Measurements from ENCODE around the gene PI4K2A. TPM values are rescaled to one million over a fixed set of nuclear protein-coding genes. Genes with fewer than 3 reads are reported as not detected.
"Not testable (repeated sequence)": the region's sequence is repeated elsewhere in the genome, so short reads cannot be mapped to it uniquely, and the experiment has no call there.

The PI4K2A gene
- polyA plus RNA-seq, 1 donor (not counting 4 experiments of a cell fraction or from before 2014, with no cell fraction given) = 51.3 TPM

- no peaks in the 10 kb centered on the region for H3K9me3 ChIP-seq (ENCODE audit: control insufficient read depth, low read depth, low read length)
- dilution Hi-C loops (cut with MboI; ENCODE audit: extremely low pct_ligation_motif_present, low sequenced_read_pairs) = no loop called here
- TF ChIP-seq EZH2 (IDR thresholded peaks at IDR 0.05; ENCODE audit: low read length) = no peak
- TF ChIP-seq CTCF (optimal IDR thresholded peaks at IDR 0.05 in 1 of 3, IDR thresholded peaks at IDR 0.05 in 1 of 3, conservative IDR thresholded peaks at IDR 0.05 in 1 of 3; ENCODE audit: extremely low read depth in 1 of 3, insufficient read depth in 2 of 3, low read length in 3 of 3) = no peak
- no peaks in the 10 kb centered on the region for H3K27me3 ChIP-seq (ENCODE audit: control insufficient read depth, extremely low read depth, insufficient read depth, low read length)
- peaks cover 4 to 17% of the 10 kb centered on the region in 2 experiments for H3K36me3 ChIP-seq (ENCODE audit: control insufficient read depth in 2 of 2, extremely low read depth in 1 of 2, insufficient read depth in 2 of 2, low read length in 2 of 2)
- peaks cover 5% of the 10 kb centered on the region for H3K4me1 ChIP-seq (ENCODE audit: control insufficient read depth, extremely low read depth, insufficient read depth, low read length)
- H3K27ac ChIP-seq (ENCODE audit: control insufficient read depth, insufficient read depth, low read length) = peak overlapping the region; percentile 80
- H3K9ac ChIP-seq (ENCODE audit: control insufficient read depth, extremely low read depth, insufficient read depth, low read length) = peak overlapping the region; percentile 89
- H3K9me1 ChIP-seq (ENCODE audit: control insufficient read depth, extremely low read depth, insufficient read depth, low read length) = no peaks in the 10 kb centered on the region
- peak overlapping the region; percentile 94 for H3K4me2 ChIP-seq (ENCODE audit: control insufficient read depth, extremely low read depth, insufficient read depth, low read depth, low read length)
- H3K4me3 ChIP-seq (ENCODE audit: control insufficient read depth in 2 of 3, extremely low read depth in 1 of 3, insufficient read depth in 2 of 3, low read depth in 1 of 3, low read length in 3 of 3) = peak overlapping the region; percentile 88 to 94 (median 89)
- peaks cover 49% of the 10 kb centered on the region for H3K79me2 ChIP-seq (ENCODE audit: control insufficient read depth, insufficient read depth, low read length)
- no peaks in the 10 kb centered on the region for H4K20me1 ChIP-seq (ENCODE audit: control insufficient read depth, extremely low read depth, insufficient read depth, low read length)
- DNase-seq (ENCODE audit: low read depth, low spot score) (no peak), FAIRE-seq (peak; percentile 52)
- H2AFZ ChIP-seq (ENCODE audit: control insufficient read depth, low read length) = no peak overlapping the region
These were observed 669 bp downstream of the PI4K2A start for GRCh38 chr10:97640868-97641811.

DNA sequence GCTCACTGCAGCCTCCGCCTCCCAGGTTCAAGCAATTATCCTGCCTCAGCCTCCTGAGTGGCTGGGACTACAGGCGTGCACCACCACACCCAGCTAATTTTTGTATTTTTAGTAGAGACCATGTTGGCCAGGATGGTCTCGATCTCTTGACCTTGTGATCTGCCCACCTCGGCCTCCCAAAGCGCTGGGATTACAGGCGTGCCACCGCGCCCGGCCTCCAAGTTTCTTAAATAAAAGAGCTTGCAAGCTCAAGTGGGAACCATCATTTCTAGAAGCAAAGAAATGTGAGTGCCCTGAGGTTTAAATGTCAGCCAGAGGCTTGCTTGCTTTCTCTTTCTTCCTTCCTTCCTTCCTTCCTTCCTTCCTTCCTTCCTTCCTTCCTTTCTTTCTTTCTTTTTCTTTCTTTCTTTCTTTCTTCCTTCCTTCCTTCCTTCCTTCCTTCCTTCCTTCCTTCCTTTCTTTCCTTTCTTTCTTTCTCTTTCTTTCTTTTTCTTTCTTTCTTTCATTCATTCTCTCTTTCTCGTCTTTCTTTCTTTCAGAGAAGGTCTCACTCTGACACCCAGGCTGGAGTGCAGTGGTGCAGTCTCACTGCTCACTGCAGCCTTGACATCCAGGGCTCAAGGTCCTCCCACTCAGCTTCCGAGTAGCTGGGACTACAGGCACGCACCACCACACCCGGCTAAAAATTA is 2.1 kb downstream of the PI4K2A start:
- peaks cover 58% of the 10 kb centered on the region for H3K79me2 ChIP-seq (ENCODE audit: control insufficient read depth, insufficient read depth, low read length)
- H3K27ac ChIP-seq (ENCODE audit: control insufficient read depth, insufficient read depth, low read length); H2AFZ ChIP-seq (ENCODE audit: control insufficient read depth, low read length); H3K27me3 ChIP-seq (ENCODE audit: control insufficient read depth, extremely low read depth, insufficient read depth, low read length); H3K9me3 ChIP-seq (ENCODE audit: control insufficient read depth, low read depth, low read length); H4K20me1 ChIP-seq (ENCODE audit: control insufficient read depth, extremely low read depth, insufficient read depth, low read length); FAIRE-seq; H3K9me1 ChIP-seq (ENCODE audit: control insufficient read depth, extremely low read depth, insufficient read depth, low read length); dilution Hi-C loops (cut with MboI; ENCODE audit: extremely low pct_ligation_motif_present, low sequenced_read_pairs); DNase-seq (ENCODE audit: low read depth, low spot score); H3K9ac ChIP-seq (ENCODE audit: control insufficient read depth, extremely low read depth, insufficient read depth, low read length): not testable (repeated sequence)
- peaks cover 6 to 21% of the 10 kb centered on the region in 2 experiments for H3K36me3 ChIP-seq (ENCODE audit: control insufficient read depth in 2 of 2, extremely low read depth in 1 of 2, insufficient read depth in 2 of 2, low read length in 2 of 2)
- H3K4me1 ChIP-seq (ENCODE audit: control insufficient read depth, extremely low read depth, insufficient read depth, low read length) = peaks cover 14% of the 10 kb centered on the region
- H3K4me2 ChIP-seq (ENCODE audit: control insufficient read depth, extremely low read depth, insufficient read depth, low read depth, low read length) = peak overlapping the region; percentile 94
- peak overlapping the region in 2 of 3 experiments; percentile 88 to 89 for H3K4me3 ChIP-seq (ENCODE audit: control insufficient read depth in 2 of 3, extremely low read depth in 1 of 3, insufficient read depth in 2 of 3, low read depth in 1 of 3, low read length in 3 of 3)

All from keratinocyte (primary cell).